GM19328 (cell line): ENCODE measurements around the gene AADACL4.
"Not testable (repeated sequence)": the region's sequence is repeated elsewhere in the genome, so short reads cannot be mapped to it uniquely, and the experiment has no call there.

ENCODE experiments used
- ATAC-seq: cut with Tn5 transposase; IDR thresholded peaks from one replicate; pipeline ENCODE4 v1.9.1; 2021; ENCODE audit warnings: mild to moderate bottlenecking, moderate library complexity; ENCODE audit not compliant: unreplicated experiment

AADACL4 gene

GRCh38 chr1:12629511-12629956, 14.4 kb upstream of the AADACL4 start:
- ATAC-seq, result no peak

- ATAC-seq, result no peak
Observed at GRCh38 chr1:12629985-12630760, 13.7 kb upstream of the AADACL4 start.

DNA sequence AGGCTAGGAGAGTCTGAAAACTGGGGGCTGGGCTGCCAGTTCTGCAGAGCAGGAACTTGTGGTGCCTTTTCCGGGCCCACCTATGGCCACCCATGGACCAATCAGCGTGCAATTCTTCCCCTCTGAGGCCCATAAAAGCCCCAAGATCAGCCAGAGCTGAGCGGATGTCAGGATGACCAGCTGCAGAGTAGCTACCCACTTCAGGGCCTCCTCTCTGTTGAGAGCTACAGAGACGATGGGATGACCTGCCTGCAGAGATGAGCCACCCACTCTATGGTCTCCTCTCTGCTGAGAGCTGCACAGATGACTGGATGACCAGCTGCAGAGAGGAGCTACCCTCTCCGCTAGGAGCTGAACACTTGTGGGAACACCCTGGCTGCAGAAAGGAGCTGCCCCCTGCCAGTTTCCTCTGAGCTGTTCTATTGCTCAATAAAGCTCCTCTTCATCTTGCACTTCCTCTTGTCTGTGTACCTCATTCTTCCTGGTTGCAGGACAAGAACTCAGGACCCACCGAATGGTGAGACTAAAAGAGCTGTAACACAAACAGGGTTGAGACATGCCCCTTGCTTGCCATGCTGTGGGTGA, 12.8 kb upstream of the AADACL4 start:
- ATAC-seq, result no peak

GRCh38 chr1:12631571-12631970, 12.3 kb upstream of the AADACL4 start:
- no peak for ATAC-seq

DNA sequence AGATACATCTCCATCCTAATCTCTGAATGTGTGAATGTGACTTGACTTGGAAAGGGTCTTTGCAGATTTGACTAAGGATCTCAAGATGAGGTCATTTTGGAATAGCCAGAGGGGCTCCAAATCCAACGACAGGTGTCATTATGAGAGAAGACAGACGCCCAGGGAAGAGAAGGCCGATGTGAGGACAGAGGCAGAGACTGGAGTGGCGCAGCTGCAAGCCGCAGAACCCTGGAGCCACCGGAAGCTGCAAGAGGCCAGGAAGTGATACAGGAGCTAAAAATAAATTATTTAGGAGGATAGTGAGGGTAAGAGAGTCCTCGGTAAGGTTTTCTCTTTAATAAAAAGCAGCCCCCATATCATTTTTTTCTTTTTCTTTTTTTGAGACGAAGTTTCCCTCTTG, 9.7 kb upstream of the AADACL4 start:
- no peak for ATAC-seq

DNA sequence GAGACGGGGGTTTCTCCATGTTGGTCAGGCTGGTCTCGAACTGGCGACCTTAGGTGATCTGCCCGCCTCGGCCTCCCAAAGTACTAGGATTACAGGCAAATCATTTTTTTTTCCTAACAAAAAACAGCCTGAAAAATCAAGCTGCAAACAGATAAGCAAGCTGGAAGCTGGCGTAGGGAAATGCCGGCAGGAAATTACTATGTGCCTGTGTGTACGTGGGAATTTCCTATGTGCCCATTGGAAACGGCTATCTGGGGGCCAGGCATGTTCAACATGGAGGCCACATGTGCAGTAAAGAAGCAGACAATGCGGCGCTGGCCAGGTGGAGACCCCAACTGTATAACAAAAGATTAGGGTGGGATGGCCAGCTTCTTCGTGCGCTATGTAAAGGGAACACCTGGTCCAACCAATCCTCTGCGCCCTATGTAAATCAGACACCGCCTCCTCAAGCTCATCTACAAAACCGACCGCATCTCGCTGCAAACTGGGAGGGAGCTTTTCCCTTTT, 9.1 kb upstream of the AADACL4 start:
- no peak for ATAC-seq

DNA sequence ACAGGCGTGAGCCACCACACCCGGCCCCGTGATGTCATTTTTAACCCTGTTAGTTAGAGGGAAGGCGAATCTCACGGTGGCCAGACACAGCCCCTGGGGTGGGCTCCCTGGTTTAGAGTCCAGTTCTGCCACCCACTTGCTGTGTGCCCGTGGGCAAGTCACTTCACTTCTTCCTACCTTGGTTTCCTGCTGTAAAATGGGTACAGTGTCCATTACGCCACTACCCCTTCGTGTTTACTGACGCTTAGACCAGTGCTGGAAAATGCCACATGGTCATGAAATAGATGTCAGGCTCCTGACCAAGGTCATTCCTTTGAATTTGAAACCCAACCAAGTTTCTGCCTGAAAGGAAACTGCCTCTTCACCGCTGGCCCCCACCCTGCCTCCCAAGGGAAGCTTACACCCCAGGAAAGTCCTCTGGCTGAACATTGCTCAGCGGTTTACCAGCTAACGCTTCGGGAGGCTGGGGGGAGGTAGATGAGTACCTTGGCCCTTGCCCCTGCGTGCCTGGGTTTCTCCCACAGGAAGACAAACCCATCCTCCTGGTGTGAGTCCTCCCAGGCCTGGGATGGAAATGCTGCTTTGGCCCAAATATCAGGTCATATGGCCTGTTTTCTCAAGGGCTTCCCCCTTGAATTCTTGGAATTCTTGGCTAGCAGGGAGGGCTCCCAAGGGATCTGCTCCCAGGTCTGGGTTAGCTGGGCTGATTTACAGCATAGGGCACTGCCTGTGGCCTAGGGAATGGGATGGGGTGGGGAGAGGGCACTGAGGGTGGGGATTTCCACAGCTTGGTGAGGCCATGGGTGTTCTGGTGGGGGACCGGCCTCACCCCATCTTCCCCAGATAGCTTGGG, 7.6 kb upstream of the AADACL4 start:
- ATAC-seq, result no peak

DNA sequence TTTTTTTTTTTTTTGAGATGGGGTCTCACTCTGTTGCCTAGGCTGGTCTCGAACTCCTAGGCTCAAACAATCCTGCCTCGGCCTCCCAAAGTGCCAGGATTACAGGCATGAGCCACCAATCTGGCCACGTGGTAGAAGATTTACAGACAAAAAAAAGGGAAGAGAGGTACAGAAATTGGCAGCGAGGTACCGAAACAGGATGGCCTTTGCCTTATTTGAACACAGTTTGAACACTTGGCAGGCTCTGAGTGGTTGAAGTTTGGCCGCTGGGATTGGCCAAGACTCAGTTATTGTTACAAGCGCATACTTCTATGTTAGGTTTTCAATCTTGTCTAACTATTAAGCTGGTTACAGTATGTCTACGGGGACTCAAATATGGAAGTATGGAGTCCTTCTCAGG, 6.2 kb upstream of the AADACL4 start:
- no peak for ATAC-seq

DNA sequence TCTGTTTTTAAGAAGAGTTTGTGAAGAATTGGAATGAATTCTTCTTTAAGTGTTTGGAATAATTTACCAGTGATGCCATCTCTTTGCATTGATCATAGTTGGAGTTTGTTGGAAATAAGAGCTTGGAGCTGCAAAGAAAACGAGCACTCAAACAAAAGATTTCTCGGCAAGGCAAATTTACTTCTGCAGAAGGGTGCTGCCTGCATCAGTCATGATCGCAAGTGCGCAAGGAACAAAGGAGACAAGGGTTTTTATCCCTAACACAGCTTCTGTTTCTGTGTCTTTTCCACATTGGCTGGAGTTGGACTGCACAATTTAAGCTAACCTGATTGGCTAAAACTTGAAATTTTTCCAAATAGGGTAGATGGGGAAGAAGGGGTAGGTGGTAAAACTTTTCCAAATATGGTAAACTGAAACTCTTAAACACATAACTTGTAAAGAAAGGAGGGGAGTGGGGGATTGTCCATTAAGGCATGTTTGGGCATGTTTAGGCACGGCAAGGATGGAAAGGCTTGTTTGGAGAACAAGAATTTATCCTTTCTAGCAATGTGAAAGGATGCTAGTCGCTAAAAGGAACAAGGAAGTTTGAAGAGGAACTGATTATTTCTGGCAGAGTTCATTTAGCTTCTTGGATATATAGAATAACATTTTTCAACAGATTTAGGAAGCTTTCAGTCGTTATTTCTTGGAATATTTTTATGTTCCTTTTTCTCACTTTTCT, 3.5 kb upstream of the AADACL4 start:
- no peak for ATAC-seq

- ATAC-seq, result no peak
Observed at GRCh38 chr1:12640958-12641272, 3.0 kb upstream of the AADACL4 start.

DNA sequence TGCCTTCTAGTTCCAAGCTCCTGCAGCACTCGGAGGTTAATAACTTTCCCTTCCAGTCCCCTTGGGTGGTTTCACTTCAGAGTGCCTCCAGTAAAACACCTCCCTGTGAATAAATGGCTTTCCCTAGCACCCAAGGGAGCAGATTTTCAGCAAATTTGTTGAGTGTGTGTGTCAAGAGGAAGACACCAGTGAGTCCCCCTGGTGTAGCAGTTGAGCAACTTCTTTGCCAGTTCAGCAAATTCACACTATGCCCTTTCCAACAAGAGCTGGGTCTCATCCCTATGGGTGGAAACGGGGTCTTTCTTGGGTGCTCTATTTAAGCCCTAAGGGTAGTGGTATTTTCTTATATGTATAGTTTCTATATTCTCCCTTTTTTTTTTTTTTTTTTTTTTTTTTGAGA, 806 bp upstream of the AADACL4 start:
- ATAC-seq, result no peak

- ATAC-seq, result no peak
Observed at GRCh38 chr1:12644237-12644636, 352 bp downstream of the AADACL4 start.

DNA sequence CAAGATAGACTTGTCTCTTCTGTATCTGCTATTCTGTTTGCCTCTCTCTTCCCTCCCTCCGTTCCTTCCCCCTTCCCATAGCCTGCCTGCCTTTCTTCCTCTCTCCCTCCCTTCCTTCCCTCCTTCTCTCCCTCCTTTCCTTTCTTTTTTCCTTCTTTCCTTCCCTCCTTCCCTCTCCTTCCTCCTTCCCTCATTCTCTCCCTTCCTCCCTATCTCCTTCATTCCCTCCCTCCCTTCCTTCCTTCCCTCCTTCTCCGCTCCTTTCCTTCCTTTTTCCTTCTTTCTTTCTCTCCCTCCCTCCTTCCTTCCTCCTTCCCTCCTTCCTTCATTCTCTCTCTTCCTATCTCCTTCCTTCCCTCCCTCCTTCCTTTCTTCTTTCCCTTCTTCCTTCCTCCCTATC, 944 bp downstream of the AADACL4 start:
- no peak for ATAC-seq

- not testable (repeated sequence) for ATAC-seq
Observed at GRCh38 chr1:12645401-12645800, 1.5 kb downstream of the AADACL4 start.

- ATAC-seq, result no peak
Observed at GRCh38 chr1:12648741-12649140, 4.9 kb downstream of the AADACL4 start.

- ATAC-seq, result no peak
Observed at GRCh38 chr1:12649971-12650421, 6.1 kb downstream of the AADACL4 start.

GRCh38 chr1:12654004-12654567, 10.2 kb downstream of the AADACL4 start:
- no peak for ATAC-seq

GRCh38 chr1:12654657-12655056, 10.8 kb downstream of the AADACL4 start:
- ATAC-seq, result no peak

DNA sequence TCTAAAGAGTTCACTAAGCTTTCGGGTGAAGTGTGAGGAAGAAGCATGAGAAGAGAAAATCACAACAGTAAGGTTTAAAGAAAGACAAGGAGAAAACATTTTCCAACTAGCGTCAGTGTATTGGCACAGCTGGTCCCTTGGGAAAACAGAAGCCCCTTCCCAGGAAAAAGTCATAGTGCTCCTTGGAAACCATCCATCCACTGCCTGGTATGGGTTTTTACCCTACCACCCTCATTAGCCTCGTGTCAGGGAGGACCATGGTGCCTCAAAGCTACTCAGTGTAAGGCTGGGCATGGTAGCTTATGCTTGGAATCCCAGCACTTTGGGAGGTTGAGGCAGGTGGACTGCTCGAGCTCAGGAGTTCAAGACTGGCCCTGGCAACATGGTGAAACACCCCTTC, 12.7 kb downstream of the AADACL4 start:
- no peak for ATAC-seq

DNA sequence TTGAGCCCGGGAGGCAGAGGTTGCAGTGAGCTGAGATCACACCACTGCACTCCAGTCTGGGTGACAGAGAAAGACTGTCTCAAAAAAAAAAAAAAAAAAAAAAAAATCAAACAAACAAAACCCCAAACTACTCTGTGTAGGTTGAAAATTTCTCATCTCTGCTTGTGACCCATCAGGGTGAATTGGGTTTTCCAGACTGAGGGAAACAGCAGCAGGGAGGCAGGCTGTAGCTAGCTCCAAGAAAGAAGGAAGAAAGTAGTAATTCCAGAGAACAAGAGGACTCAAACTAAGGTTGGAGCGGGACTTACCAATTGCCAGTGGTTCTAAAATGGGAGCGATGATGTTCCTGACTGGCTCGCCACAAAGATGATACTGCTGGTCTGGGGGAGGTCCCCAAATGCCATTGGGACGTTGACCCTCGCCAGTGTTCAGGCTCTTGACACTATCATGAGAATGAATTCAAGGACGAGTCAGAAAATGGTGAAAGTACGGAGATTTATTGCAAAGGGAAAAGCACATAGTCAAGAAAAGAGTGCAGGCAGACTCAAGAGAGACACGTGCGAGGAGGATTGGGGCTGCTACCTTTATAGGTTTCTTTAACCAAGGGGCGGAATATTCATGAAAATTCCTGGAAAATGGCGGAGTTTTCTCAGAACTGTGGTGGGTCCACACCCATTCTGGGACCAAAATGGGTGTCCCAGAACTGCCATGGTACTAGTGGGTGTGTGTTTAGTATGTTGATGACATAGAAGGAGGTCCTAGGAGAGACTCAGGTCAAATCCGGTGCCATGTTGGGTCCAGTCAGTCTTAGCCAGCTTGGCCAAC, 13.4 kb downstream of the AADACL4 start:
- no peak for ATAC-seq
